Measurements from ENCODE around the gene AK8. TPM values are rescaled to one million over a fixed set of nuclear protein-coding genes. Genes with fewer than 3 reads are reported as not detected.

The AK8 gene
- total and polyA plus RNA-seq, 2 of the 4 experiments (the other 2 are of a cell fraction) = under 0.01 to 0.09 TPM

- dilution Hi-C loops (cut with HindIII; ENCODE audit: low sequenced_read_pairs, unreplicated experiment) (no loop called here), in situ Hi-C loops (cut with MboI; ENCODE audit: low sequenced_read_pairs) (no loop called here), intact Hi-C loops (cut with micrococcal nuclease) (no loop called here)
- Histone ChIP-seq H2BK20ac (ENCODE audit: low read depth, low read length) (no peak overlapping the region), H3K27me3 (ENCODE audit: control insufficient read depth, insufficient read depth, low read length) (peaks cover 52% of the 10 kb centered on the region), H3K9ac (ENCODE audit: low read depth, low read length) (no peak overlapping the region), H3K18ac (ENCODE audit: low read depth, low read length) (no peak overlapping the region), H3K23ac (ENCODE audit: low read depth, low read length) (no peak overlapping the region), H3K9me1 (ENCODE audit: insufficient read depth, low read length) (no peaks in the 10 kb centered on the region), H3K27ac (ENCODE audit: insufficient read depth, low read length) (no peak overlapping the region), H3K4ac (ENCODE audit: low read depth, low read length) (no peak overlapping the region), H3K4me2 (ENCODE audit: low read depth, low read length) (no peak overlapping the region), H2AFZ (replicated peaks; ENCODE audit: low read length, poor library complexity) (no peak overlapping the region), H4K5ac (ENCODE audit: low read depth, low read length) (no peak overlapping the region), H3K9me3 (ENCODE audit: control insufficient read depth, insufficient read depth, low read length) (no peaks in the 10 kb centered on the region), H2BK120ac (ENCODE audit: low read depth, low read length) (no peak overlapping the region), H3K4me1 (ENCODE audit: control insufficient read depth, insufficient read depth, low read length) (no peaks in the 10 kb centered on the region), H2BK15ac (ENCODE audit: low read depth, low read length) (no peak overlapping the region), H3K56ac (ENCODE audit: extremely low read depth, insufficient read depth, low read length) (no peak overlapping the region), H4K91ac (ENCODE audit: insufficient read depth, low read depth, low read length) (no peak overlapping the region), H3K14ac (replicated peaks; ENCODE audit: low read depth, low read length) (no peak overlapping the region), H3K36me3 (ENCODE audit: control insufficient read depth, insufficient read depth, low read length) (no peaks in the 10 kb centered on the region), H4K20me1 (ENCODE audit: insufficient read depth, low read length) (no peaks in the 10 kb centered on the region), H2AK5ac (ENCODE audit: low read depth, low read length) (no peak overlapping the region), H3K4me3 (ENCODE audit: insufficient read depth, low read depth, low read length) (no peak overlapping the region), H4K8ac (ENCODE audit: low read depth in 2 of 2, low read length in 2 of 2) (no peak overlapping the region), H2AK9ac (replicated peaks; ENCODE audit: low read depth, low read length, poor library complexity) (no peak overlapping the region), H3K79me1 (ENCODE audit: low read depth in 1 of 2, low read length in 2 of 2) (no peaks in the 10 kb centered on the region), H2BK5ac (ENCODE audit: low read depth, low read length, poor library complexity, severe bottlenecking) (no peak overlapping the region)
- ATAC-seq (ENCODE audit: low read depth) (no peak), DNase-seq (no peak)
- TF ChIP-seq RFX5 (IDR thresholded peaks at IDR 0.05; ENCODE audit: low read depth, low read length) = no peak
- TF ChIP-seq SMC3 (IDR thresholded peaks at IDR 0.05; ENCODE audit: low read depth, low read length) = no peak
- no peak for TF ChIP-seq MAZ (IDR thresholded peaks at IDR 0.05; ENCODE audit: borderline replicate concordance, low read depth, low read length)
- no peak for TF ChIP-seq BHLHE40 (IDR thresholded peaks at IDR 0.05; ENCODE audit: low read depth, low read length)
- TF ChIP-seq CHD1 (IDR thresholded peaks at IDR 0.05; ENCODE audit: low read depth, low read length) = no peak
- TF ChIP-seq FOS (IDR thresholded peaks at IDR 0.05; ENCODE audit: low read depth, low read length) = no peak
- TF ChIP-seq NFE2L2 (IDR thresholded peaks at IDR 0.05; ENCODE audit: low read depth, low read length) = no peak
- no peak for TF ChIP-seq CEBPB (IDR thresholded peaks at IDR 0.05; ENCODE audit: low read depth, low read length)
- TF ChIP-seq MXI1 (IDR thresholded peaks at IDR 0.05; ENCODE audit: borderline replicate concordance, low read depth, low read length) = no peak
- no peak for TF ChIP-seq MAFK (IDR thresholded peaks at IDR 0.05; ENCODE audit: low read depth, low read length)
- TF ChIP-seq RCOR1 (IDR thresholded peaks at IDR 0.05; ENCODE audit: insufficient replicate concordance, low read length) = no peak
- TF ChIP-seq, protein P1, sequence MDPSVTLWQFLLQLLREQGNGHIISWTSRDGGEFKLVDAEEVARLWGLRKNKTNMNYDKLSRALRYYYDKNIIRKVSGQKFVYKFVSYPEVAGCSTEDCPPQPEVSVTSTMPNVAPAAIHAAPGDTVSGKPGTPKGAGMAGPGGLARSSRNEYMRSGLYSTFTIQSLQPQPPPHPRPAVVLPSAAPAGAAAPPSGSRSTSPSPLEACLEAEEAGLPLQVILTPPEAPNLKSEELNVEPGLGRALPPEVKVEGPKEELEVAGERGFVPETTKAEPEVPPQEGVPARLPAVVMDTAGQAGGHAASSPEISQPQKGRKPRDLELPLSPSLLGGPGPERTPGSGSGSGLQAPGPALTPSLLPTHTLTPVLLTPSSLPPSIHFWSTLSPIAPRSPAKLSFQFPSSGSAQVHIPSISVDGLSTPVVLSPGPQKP (IDR thresholded peaks at IDR 0.05; ENCODE audit: borderline replicate concordance, low read depth, low read length) = no peak
- no peak for TF ChIP-seq RAD21 (IDR thresholded peaks at IDR 0.05; ENCODE audit: low read length)
- TF ChIP-seq POLR2A (IDR thresholded peaks at IDR 0.05; ENCODE audit: low read depth, low read length) = no peak
- no TSS peak for BruUV-seq (replicated peaks)
- no CpG with 5 or more reads among the region's 6 CpGs for WGBS, 2 experiments (ENCODE audit: extremely low coverage in 2 of 2, insufficient read length in 1 of 2)
- ChIA-PET POLR2A (ENCODE audit: unreplicated experiment) (no interaction called here), CTCF (no interaction called here)
Observed at GRCh38 chr9:132811985-132812384, 66.1 kb downstream of the AK8 start.

Data from IMR-90 (cell line).